K562 (cell line): ENCODE data around the gene FOXJ3. TPM values are rescaled to one million over a fixed set of nuclear protein-coding genes. Genes with fewer than 3 reads are reported as not detected.

Experiments used
- ASH1L ChIP-seq: fragments of 450-650 bp; IDR thresholded peaks from 2 replicates; pipeline ENCODE4 v1.6.1; 2018; ENCODE audit warnings: borderline replicate concordance, mild to moderate bottlenecking, low read depth; ENCODE audit not compliant: partially characterized antibody
- CEBPB ChIP-seq: fragments of 450-650 bp; IDR thresholded peaks from 2 replicates; pipeline ENCODE4 v1.6.1; 2016; ENCODE audit warnings: missing genetic modification characterization, missing compliant biosample characterization
- DNMT1 ChIP-seq: fragments of 450-650 bp; IDR thresholded peaks from 2 replicates; pipeline ENCODE4 v1.6.1; 2016; ENCODE audit warnings: antibody characterized with exemption, mild to moderate bottlenecking
- GTF2E2 ChIP-seq: fragments of 200-800 bp; sonication (Bioruptor generic); IDR thresholded peaks from 2 replicates; pipeline ENCODE4 v1.6.1; 2016; ENCODE audit warnings: missing genetic modification characterization, missing compliant biosample characterization
- HNRNPH1 ChIP-seq: fragments of 200-400 bp; formaldehyde crosslinking; optimal IDR thresholded peaks from 2 replicates; pipeline ENCODE3; 2017; ENCODE audit warnings: low read depth, mild to moderate bottlenecking, low read length, moderate library complexity
- TBL1XR1 ChIP-seq, 2 experiments: IDR thresholded peaks; 2 replicates each; pipeline ENCODE4 v1.6.1; 2012; ENCODE audit warnings: improper control_type of control experiment in 2 of 2, low read length in 2 of 2, mild to moderate bottlenecking in 1 of 2
- TBP ChIP-seq: optimal IDR thresholded peaks from 2 replicates; pipeline ENCODE3; 2011; ENCODE audit warnings: low read depth, low read length, improper control_type of control experiment
- ZNF232 ChIP-seq: sonication (generic); formaldehyde crosslinking; IDR thresholded peaks from 2 replicates; pipeline ENCODE4 v1.8.0; 2022; ENCODE audit warnings: mild to moderate bottlenecking, missing genetic modification reagents
- polyA plus RNA-seq, 8 experiments: library from polyadenylated mRNA; depleted of rRNA in 4 of 8; stranded (reverse) in 5 of 8; unstranded in 3 of 8; fragments of >200 nt; fragmentation: Nextera tagmentation in 2 of 8; fragmentation: Illumina TruSeq in 1 of 8; extraction: Ambion mirVana in 2 of 8; extraction: Trizol in 1 of 8; gene quantifications; 2 replicates each; pipeline versions ENCODE4 v1.2.1 to v1.2.3, GENCODE V29; 2011 to 2014; ENCODE audit warnings: inconsistent platforms in 1 of 8, missing spikeins in 1 of 8
- total RNA-seq, 7 experiments: library from RNA; depleted of rRNA in 6 of 7; stranded (reverse); fragments of >200 nt in 6 of 7; fragmentation: Illumina TruSeq in 2 of 7; extraction: Trizol in 2 of 7; gene quantifications; 2 replicates each; pipeline versions ENCODE4 v1.2.1 to v1.2.3, GENCODE V29; 2011 to 2021; ENCODE audit warnings: low replicate concordance in 1 of 7
- TF ChIP-seq, protein P1 (sequence below), 2 experiments: fragments of 450-650 bp; IDR thresholded peaks; 2 replicates each; pipeline ENCODE4 v1.6.1; 2016; ENCODE audit warnings: mild to moderate bottlenecking in 2 of 2, borderline replicate concordance in 1 of 2, low read depth in 1 of 2, moderate library complexity in 1 of 2

Gene FOXJ3
- total and polyA plus RNA-seq, 9 of the 15 experiments (the other 6 are each of a cell fraction or from before 2014, with no cell fraction given): 8.7 to 35.3 (median 23.4) TPM

DNA sequence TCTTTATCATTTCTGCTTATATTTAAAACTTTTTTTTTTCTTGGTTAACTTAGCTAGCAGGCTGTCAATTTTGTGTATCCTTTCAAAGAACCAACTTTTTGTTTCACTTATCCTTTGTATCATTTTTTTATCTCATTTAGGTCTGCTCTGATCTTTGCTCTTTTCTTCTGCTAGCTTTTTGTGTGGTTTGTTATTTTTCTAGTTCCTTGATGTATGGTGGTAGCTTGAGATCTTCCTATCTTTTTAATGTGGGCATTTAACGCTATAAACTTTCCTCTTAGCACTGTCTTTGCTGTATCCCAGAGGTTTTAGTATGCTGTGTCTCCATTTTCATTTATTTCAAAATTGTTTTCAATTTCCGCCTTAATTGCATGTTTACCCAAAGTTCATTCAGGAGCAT, 36.5 kb downstream of the FOXJ3 start (continued):
- TF ChIP-seq, protein P1, sequence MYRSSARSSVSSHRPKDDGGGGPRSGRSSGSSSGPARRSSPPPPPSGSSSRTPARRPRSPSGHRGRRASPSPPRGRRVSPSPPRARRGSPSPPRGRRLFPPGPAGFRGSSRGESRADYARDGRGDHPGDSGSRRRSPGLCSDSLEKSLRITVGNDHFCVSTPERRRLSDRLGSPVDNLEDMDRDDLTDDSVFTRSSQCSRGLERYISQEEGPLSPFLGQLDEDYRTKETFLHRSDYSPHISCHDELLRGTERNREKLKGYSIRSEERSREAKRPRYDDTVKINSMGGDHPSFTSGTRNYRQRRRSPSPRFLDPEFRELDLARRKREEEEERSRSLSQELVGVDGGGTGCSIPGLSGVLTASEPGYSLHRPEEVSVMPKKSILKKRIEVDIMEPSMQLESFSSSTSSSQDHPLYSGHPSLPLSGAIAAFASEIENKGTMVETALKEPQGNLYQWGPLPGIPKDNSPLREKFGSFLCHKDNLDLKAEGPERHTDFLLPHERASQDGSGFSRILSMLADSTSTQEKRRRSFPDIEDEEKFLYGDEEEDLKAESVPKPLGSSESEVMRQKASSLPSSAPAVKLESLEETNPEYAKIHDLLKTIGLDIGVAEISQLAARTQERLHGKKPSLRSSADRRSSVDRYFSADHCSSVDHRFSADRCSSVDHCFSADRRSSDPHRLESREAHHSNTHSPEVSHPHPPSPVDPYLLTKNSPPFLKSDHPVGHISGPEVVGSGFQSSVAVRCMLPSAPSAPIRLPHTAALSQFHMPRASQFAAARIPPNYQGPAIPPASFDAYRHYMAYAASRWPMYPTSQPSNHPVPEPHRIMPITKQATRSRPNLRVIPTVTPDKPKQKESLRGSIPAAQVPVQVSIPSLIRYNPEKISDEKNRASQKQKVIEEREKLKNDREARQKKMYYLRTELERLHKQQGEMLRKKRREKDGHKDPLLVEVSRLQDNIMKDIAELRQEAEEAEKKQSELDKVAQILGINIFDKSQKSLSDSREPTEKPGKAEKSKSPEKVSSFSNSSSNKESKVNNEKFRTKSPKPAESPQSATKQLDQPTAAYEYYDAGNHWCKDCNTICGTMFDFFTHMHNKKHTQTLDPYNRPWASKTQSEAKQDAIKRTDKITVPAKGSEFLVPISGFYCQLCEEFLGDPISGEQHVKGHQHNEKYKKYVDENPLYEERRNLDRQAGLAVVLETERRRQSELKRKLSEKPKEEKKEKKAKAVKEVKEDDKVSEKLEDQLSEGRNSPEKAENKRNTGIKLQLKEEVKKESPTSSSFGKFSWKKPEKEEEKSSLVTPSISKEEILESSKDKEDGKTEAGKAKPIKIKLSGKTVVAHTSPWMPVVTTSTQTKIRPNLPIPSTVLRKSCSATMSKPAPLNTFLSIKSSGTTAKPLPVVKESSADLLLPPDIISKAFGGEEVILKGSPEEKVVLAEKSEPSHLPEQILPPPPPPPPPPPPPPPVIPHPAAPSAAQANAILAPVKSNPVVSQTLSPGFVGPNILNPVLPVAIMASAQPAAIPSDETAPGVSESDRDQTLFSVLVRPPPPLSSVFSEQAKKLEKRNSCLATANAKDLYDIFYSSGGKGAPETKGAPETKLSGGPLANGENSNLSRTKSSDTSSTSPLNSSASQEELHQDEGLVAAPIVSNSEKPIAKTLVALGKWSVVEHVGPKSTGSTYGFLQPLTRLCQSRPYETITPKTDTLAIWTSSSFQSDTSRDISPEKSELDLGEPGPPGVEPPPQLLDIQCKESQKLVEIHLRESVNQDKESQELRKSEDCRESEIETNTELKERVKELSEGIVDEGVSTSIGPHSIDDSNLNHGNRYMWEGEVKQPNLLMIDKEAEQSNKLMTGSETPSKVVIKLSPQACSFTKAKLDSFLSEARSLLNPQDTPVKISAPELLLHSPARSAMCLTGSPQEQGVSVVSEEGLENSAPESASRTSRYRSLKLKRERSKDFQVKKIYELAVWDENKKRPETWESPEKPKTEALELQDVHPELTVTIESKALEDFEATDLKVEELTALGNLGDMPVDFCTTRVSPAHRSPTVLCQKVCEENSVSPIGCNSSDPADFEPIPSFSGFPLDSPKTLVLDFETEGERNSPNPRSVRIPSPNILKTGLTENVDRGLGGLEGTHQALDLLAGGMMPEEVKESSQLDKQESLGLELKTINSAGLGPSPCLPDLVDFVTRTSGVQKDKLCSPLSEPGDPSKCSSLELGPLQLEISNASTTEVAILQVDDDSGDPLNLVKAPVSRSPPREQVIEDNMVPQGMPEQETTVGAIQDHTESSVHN (IDR thresholded peaks at IDR 0.05; ENCODE audit: borderline replicate concordance in 1 of 2, low read depth in 1 of 2): no peak
- TF ChIP-seq DNMT1 (no peak), TBP (no peak), HNRNPH1 (no peak), GTF2E2 (tag) (no peak), ASH1L (no peak), ZNF232 (CRISPR knock-in tag) (no peak), TBL1XR1 (IDR thresholded peaks at IDR 0.05; ENCODE audit: low read length in 2 of 2) (no peak), CEBPB (tag) (no peak)
